Uterus (tissue), 2 donors: ENCODE data around the gene MYO1A.

Experiments
- CTCF ChIP-seq, 4 experiments: fragments of 200-600 bp in 2 of 4; fragments of 450-650 bp in 2 of 4; sonication (generic) in 2 of 4; IDR thresholded peaks; one replicate each; pipeline ENCODE4 v1.5.1; 2016 to 2019; ENCODE audit warnings: antibody characterized with exemption in 4 of 4, mild to moderate bottlenecking in 2 of 4, moderate library complexity in 1 of 4
- POLR2A ChIP-seq, 2 donors: fragments of 450-650 bp; IDR thresholded peaks; one replicate each; pipeline ENCODE4 v1.6.1; 2016; ENCODE audit warnings: antibody characterized with exemption in 2 of 2, mild to moderate bottlenecking in 1 of 2, moderate library complexity in 1 of 2

GRCh38 chr12:56995201-56995929, 54.6 kb downstream of the MYO1A start:
- no peak for TF ChIP-seq POLR2A (IDR thresholded peaks at IDR 0.05)
- no peak for TF ChIP-seq CTCF (IDR thresholded peaks at IDR 0.05)
